Large intestine (tissue), 3 donors: ENCODE results near the gene ZNF407. TPM values are rescaled to one million over a fixed set of nuclear protein-coding genes. Genes with fewer than 3 reads are reported as not detected.

Source experiments
- DNase-seq, 2 donors: peaks; one replicate each; pipeline versions ENCODE4 v3.0.0 to v3.0.0-alpha.2; 2013
- H3K27ac ChIP-seq: one replicate; pipeline ENCODE4 v1.5.1; 2013; ENCODE audit warnings: low read length
- H3K27me3 ChIP-seq: 2 replicates; pipeline ENCODE4 v1.6.1; 2013; ENCODE audit warnings: low read length; ENCODE audit not compliant: control insufficient read depth, insufficient read depth
- H3K36me3 ChIP-seq: 2 replicates; pipeline ENCODE4 v1.6.1; 2013; ENCODE audit warnings: low read length; ENCODE audit not compliant: control insufficient read depth, insufficient read depth
- H3K4me1 ChIP-seq: one replicate; pipeline ENCODE4 v1.6.1; 2013; ENCODE audit warnings: low read length; ENCODE audit not compliant: control insufficient read depth, insufficient read depth
- H3K4me3 ChIP-seq: one replicate; pipeline ENCODE4 v1.5.1; 2013; ENCODE audit warnings: low read length
- H3K9me3 ChIP-seq: one replicate; pipeline ENCODE4 v1.6.1; 2013; ENCODE audit warnings: mild to moderate bottlenecking, low read depth, low read length, moderate library complexity; ENCODE audit not compliant: control insufficient read depth
- WGBS: methylation state at CpG from one replicate; pipeline ENCODE4 v1.1.5; 2013; ENCODE audit warnings: low lambda C conversion rate; ENCODE audit not compliant: insufficient coverage; 5-methylcytosine and 5-hydroxymethylcytosine counted together
- polyA plus RNA-seq: library from polyadenylated mRNA; unstranded; fragments of 120-200 nt; gene quantifications from one replicate; pipeline ENCODE4 v1.2.1, GENCODE V29; 2013

ZNF407 gene
- polyA plus RNA-seq, 1 donor, result 6.6 TPM

GRCh38 chr18:74995419-74995736 lies 397.7 kb downstream of the ZNF407 start:
- no peaks in the 10 kb centered on the region for H3K4me1 ChIP-seq
- no peak overlapping the region for H3K4me3 ChIP-seq
- WGBS, result 100% methylated on average over 2 of the region's 2 CpGs
- no peak overlapping the region for H3K27ac ChIP-seq
- no peaks in the 10 kb centered on the region for H3K36me3 ChIP-seq
- no peak for DNase-seq
- no peaks in the 10 kb centered on the region for H3K27me3 ChIP-seq
- no peaks in the 10 kb centered on the region for H3K9me3 ChIP-seq

GRCh38 chr18:74996055-74996454 lies 398.4 kb downstream of the ZNF407 start:
- no peaks in the 10 kb centered on the region for H3K9me3 ChIP-seq
- no peak overlapping the region for H3K4me3 ChIP-seq
- H3K36me3 ChIP-seq, result no peaks in the 10 kb centered on the region
- H3K27ac ChIP-seq, result no peak overlapping the region
- no peaks in the 10 kb centered on the region for H3K27me3 ChIP-seq
- no peak for DNase-seq
- no peaks in the 10 kb centered on the region for H3K4me1 ChIP-seq
- no CpG with 5 or more reads among the region's 6 CpGs for WGBS

- H3K36me3 ChIP-seq, result no peaks in the 10 kb centered on the region
- 70% methylated on average over 2 of the region's 6 CpGs for WGBS
- DNase-seq, result no peak
Measured at GRCh38 chr18:74996996-74997395, 399.3 kb downstream of the ZNF407 start.

GRCh38 chr18:75000920-75001319 lies 403.2 kb downstream of the ZNF407 start:
- no peak for DNase-seq
- Histone ChIP-seq H3K36me3 (no peaks in the 10 kb centered on the region), H3K27me3 (no peaks in the 10 kb centered on the region), H3K4me3 (no peak overlapping the region), H3K4me1 (no peaks in the 10 kb centered on the region), H3K9me3 (no peaks in the 10 kb centered on the region), H3K27ac (no peak overlapping the region)
- 9% methylated on average over 1 of the region's 3 CpGs for WGBS

More at GRCh38 chr18:74996996-74997395, 399.3 kb downstream of the ZNF407 start:
- Histone ChIP-seq H3K27me3 (no peaks in the 10 kb centered on the region), H3K27ac (no peak overlapping the region), H3K4me3 (no peak overlapping the region), H3K9me3 (no peaks in the 10 kb centered on the region), H3K4me1 (no peaks in the 10 kb centered on the region)

- 92% methylated on average over 2 of the region's 2 CpGs for WGBS
- Histone ChIP-seq H3K4me1 (no peaks in the 10 kb centered on the region), H3K9me3 (no peaks in the 10 kb centered on the region), H3K27me3 (no peaks in the 10 kb centered on the region), H3K27ac (no peak overlapping the region), H3K36me3 (no peaks in the 10 kb centered on the region), H3K4me3 (no peak overlapping the region)
- no peak for DNase-seq
Measured at GRCh38 chr18:75003039-75003438, 405.4 kb downstream of the ZNF407 start.

- Histone ChIP-seq H3K27me3 (no peaks in the 10 kb centered on the region), H3K36me3 (no peaks in the 10 kb centered on the region), H3K9me3 (no peaks in the 10 kb centered on the region), H3K4me1 (no peaks in the 10 kb centered on the region), H3K4me3 (no peak overlapping the region), H3K27ac (no peak overlapping the region)
- DNase-seq, result no peak
- no CpG with 5 or more reads among the region's 23 CpGs for WGBS
Measured at GRCh38 chr18:75003764-75004690, 406.4 kb downstream of the ZNF407 start.

GRCh38 chr18:75005626-75006025 lies 408.0 kb downstream of the ZNF407 start:
- Histone ChIP-seq H3K27me3 (no peaks in the 10 kb centered on the region), H3K36me3 (no peaks in the 10 kb centered on the region), H3K9me3 (no peaks in the 10 kb centered on the region), H3K27ac (no peak overlapping the region), H3K4me3 (no peak overlapping the region), H3K4me1 (no peaks in the 10 kb centered on the region)
- no peak for DNase-seq
- 70% methylated on average over 2 of the region's 8 CpGs for WGBS

- Histone ChIP-seq H3K36me3 (no peaks in the 10 kb centered on the region), H3K4me1 (no peaks in the 10 kb centered on the region), H3K4me3 (no peak overlapping the region), H3K27me3 (no peaks in the 10 kb centered on the region), H3K9me3 (no peaks in the 10 kb centered on the region), H3K27ac (no peak overlapping the region)
- WGBS, result no CpG with 5 or more reads among the region's 5 CpGs
- DNase-seq, result no peak
Measured at GRCh38 chr18:75008186-75008585, 410.5 kb downstream of the ZNF407 start.

GRCh38 chr18:75009296-75009695 lies 411.6 kb downstream of the ZNF407 start:
- DNase-seq, result no peak
- no peaks in the 10 kb centered on the region for H3K27me3 ChIP-seq
- no peaks in the 10 kb centered on the region for H3K36me3 ChIP-seq
- H3K27ac ChIP-seq, result no peak overlapping the region
- 100% methylated on average over 1 of the region's 2 CpGs for WGBS
- no peak overlapping the region for H3K4me3 ChIP-seq
- H3K4me1 ChIP-seq, result no peaks in the 10 kb centered on the region
- H3K9me3 ChIP-seq, result no peaks in the 10 kb centered on the region

GRCh38 chr18:75009878-75010277 lies 412.2 kb downstream of the ZNF407 start:
- DNase-seq, result no peak
- Histone ChIP-seq H3K4me1 (no peaks in the 10 kb centered on the region), H3K27ac (no peak overlapping the region), H3K4me3 (no peak overlapping the region), H3K36me3 (no peaks in the 10 kb centered on the region), H3K27me3 (no peaks in the 10 kb centered on the region), H3K9me3 (no peaks in the 10 kb centered on the region)
- 100% methylated on average over 1 of the region's 4 CpGs for WGBS

GRCh38 chr18:75010278-75010677 lies 412.6 kb downstream of the ZNF407 start:
- H3K36me3 ChIP-seq, result no peaks in the 10 kb centered on the region
- H3K4me1 ChIP-seq, result no peaks in the 10 kb centered on the region
- H3K9me3 ChIP-seq, result no peaks in the 10 kb centered on the region
- DNase-seq, result no peak
- H3K27me3 ChIP-seq, result no peaks in the 10 kb centered on the region
- no CpG with 5 or more reads among the region's 3 CpGs for WGBS
- no peak overlapping the region for H3K4me3 ChIP-seq
- H3K27ac ChIP-seq, result no peak overlapping the region
